Panc1 (cell line): ENCODE data around the gene PDCD2L. TPM values are rescaled to one million over a fixed set of nuclear protein-coding genes. Genes with fewer than 3 reads are reported as not detected.

Experiments used
- ATAC-seq: fragments of 200-7000 bp; cut with Tn5 transposase; 2 replicates; pipeline ENCODE4 v1.9.1; 2020; ENCODE audit warnings: mild to moderate bottlenecking, moderate library complexity
- BruUV-seq: library from RNA; stranded (reverse); fragments of 400-500 nt; replicated peaks from 2 replicates; lab custom pipeline; 2021; lab: Mats Ljungman, UMichigan
- CTCF ChIA-PET: fragments of 300-600 bp; sonication (Branson Sonifier 250); formaldehyde crosslinking; loops from one replicate; lab custom pipeline; 2022; ENCODE audit warnings: antibody characterized with exemption; lab: Charles Lee
- POLR2A ChIA-PET: fragments of 300-600 bp; sonication (Branson Sonifier 250); formaldehyde crosslinking; loops from one replicate; lab custom pipeline; 2022; ENCODE audit warnings: antibody characterized with exemption; lab: Charles Lee
- DNase-seq: peaks from one replicate; pipeline ENCODE4 v3.0.0-alpha.2; 2010; ENCODE audit warnings: low read depth, low spot score
- H3K27ac ChIP-seq: 2 replicates; pipeline ENCODE4 v1.5.1; 2011; ENCODE audit warnings: mild to moderate bottlenecking, low read length, inconsistent platforms
- H3K27me3 ChIP-seq: fragments of 200-500 bp; sonication (Bioruptor generic); 2 replicates; pipeline ENCODE4 v1.6.0; 2014; ENCODE audit warnings: low read length, inconsistent platforms; ENCODE audit not compliant: control insufficient read depth, insufficient read depth
- H3K36me3 ChIP-seq: fragments of 200-500 bp; sonication (Bioruptor generic); 2 replicates; pipeline ENCODE4 v1.5.1; 2014; ENCODE audit warnings: inconsistent platforms, mild to moderate bottlenecking, low read length, moderate library complexity; ENCODE audit not compliant: control insufficient read depth, insufficient read depth
- H3K4me1 ChIP-seq: 2 replicates; pipeline ENCODE4 v1.5.1; 2011; ENCODE audit warnings: inconsistent platforms, mild to moderate bottlenecking, low read length, moderate library complexity; ENCODE audit not compliant: control insufficient read depth, insufficient read depth
- H3K4me3 ChIP-seq, 2 experiments: 2 replicates each; pipeline ENCODE4 v1.5.1; 2011 to 2012; ENCODE audit warnings: low read depth in 2 of 2, low read length in 2 of 2, mild to moderate bottlenecking in 2 of 2, inconsistent platforms in 1 of 2, moderate library complexity in 1 of 2
- H3K9me3 ChIP-seq: fragments of 200-500 bp; sonication (Bioruptor generic); 2 replicates; pipeline ENCODE4 v1.5.1; 2014; ENCODE audit warnings: low read depth, mild to moderate bottlenecking, inconsistent platforms, low read length, moderate library complexity; ENCODE audit not compliant: control insufficient read depth, insufficient read depth
- POLR2AphosphoS5 ChIP-seq: IDR thresholded peaks from 2 replicates; pipeline ENCODE4 v1.6.1; 2012; ENCODE audit warnings: mild to moderate bottlenecking, low read depth, low read length, moderate library complexity
- SIN3A ChIP-seq: IDR thresholded peaks from 2 replicates; pipeline ENCODE4 v1.6.1; 2012; ENCODE audit warnings: low read depth, mild to moderate bottlenecking, low read length, moderate library complexity, borderline replicate concordance; ENCODE audit not compliant: insufficient read depth
- TCF7L2 ChIP-seq: IDR thresholded peaks from 2 replicates; pipeline ENCODE4 v1.6.1; 2011; ENCODE audit warnings: mild to moderate bottlenecking, low read depth, low read length, inconsistent platforms
- in situ Hi-C: cut with HindIII; loops from 2 replicates; pipeline ENCODE4 v1.10.0; 2016; ENCODE audit warnings: low sequenced_read_pairs, low pct_unique_long_range_greater_than_20kb
- intact Hi-C: fragments of 100-400 bp; cut with micrococcal nuclease; formaldehyde crosslinking; loops from one replicate; pipeline ENCODE4 v1.10.0; 2022; ENCODE audit not compliant: unreplicated experiment
- total RNA-seq: library from RNA; stranded (reverse); gene quantifications from one replicate; pipeline ENCODE4 v1.2.1, GENCODE V29; 2021; ENCODE audit not compliant: unreplicated experiment
- TF ChIP-seq, protein P1 (sequence below): fragments of 450-650 bp; IDR thresholded peaks from 2 replicates; pipeline ENCODE4 v1.5.1; 2017; ENCODE audit warnings: mild to moderate bottlenecking
- TF ChIP-seq, protein P2 (sequence below), 2 experiments: IDR thresholded peaks; 2 replicates each; pipeline ENCODE4 v1.6.1; 2011 to 2012; ENCODE audit warnings: low read depth in 2 of 2, control low read depth in 1 of 2, low read length in 1 of 2, mild to moderate bottlenecking in 1 of 2, moderate library complexity in 1 of 2; ENCODE audit not compliant: insufficient read depth in 1 of 2

The PDCD2L gene
- total RNA-seq, 1 experiment from 2014 or later, result 36.4 TPM

DNA sequence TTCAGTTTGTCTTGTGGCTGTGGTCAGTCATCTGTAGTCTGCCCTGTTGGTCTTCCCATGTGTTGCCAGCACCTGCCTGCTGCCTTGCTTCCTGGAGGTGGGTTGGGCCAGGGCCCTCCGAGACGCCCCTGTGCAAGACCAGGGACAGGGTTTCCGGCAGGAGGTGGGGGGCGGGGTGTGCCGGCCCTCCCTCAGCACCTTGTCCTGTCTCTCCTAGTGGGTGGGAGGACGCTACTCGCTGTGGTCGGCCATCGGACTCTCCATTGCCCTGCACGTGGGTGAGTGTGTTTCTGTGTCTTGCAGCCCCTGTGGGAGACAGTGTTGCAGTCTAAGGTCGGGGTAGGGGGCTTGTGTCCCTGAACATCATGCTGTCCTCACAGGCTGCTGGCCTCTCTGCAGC is 11.2 kb upstream of the PDCD2L start:
- Histone ChIP-seq H3K27ac (no peak overlapping the region), H3K36me3 (peaks cover 12% of the 10 kb centered on the region; the same call in 1 of the 2 replicates), H3K9me3 (no peaks in the 10 kb centered on the region), H3K4me1 (no peaks in the 10 kb centered on the region), H3K27me3 (no peaks in the 10 kb centered on the region), H3K4me3 (no peak overlapping the region)
- CTCF ChIA-PET, result no interaction called here
- TF ChIP-seq SIN3A (no peak), TCF7L2 (no peak), POLR2AphosphoS5 (no peak)
- TF ChIP-seq, protein P1, sequence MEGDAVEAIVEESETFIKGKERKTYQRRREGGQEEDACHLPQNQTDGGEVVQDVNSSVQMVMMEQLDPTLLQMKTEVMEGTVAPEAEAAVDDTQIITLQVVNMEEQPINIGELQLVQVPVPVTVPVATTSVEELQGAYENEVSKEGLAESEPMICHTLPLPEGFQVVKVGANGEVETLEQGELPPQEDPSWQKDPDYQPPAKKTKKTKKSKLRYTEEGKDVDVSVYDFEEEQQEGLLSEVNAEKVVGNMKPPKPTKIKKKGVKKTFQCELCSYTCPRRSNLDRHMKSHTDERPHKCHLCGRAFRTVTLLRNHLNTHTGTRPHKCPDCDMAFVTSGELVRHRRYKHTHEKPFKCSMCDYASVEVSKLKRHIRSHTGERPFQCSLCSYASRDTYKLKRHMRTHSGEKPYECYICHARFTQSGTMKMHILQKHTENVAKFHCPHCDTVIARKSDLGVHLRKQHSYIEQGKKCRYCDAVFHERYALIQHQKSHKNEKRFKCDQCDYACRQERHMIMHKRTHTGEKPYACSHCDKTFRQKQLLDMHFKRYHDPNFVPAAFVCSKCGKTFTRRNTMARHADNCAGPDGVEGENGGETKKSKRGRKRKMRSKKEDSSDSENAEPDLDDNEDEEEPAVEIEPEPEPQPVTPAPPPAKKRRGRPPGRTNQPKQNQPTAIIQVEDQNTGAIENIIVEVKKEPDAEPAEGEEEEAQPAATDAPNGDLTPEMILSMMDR, result no peak
- TF ChIP-seq, protein P2, sequence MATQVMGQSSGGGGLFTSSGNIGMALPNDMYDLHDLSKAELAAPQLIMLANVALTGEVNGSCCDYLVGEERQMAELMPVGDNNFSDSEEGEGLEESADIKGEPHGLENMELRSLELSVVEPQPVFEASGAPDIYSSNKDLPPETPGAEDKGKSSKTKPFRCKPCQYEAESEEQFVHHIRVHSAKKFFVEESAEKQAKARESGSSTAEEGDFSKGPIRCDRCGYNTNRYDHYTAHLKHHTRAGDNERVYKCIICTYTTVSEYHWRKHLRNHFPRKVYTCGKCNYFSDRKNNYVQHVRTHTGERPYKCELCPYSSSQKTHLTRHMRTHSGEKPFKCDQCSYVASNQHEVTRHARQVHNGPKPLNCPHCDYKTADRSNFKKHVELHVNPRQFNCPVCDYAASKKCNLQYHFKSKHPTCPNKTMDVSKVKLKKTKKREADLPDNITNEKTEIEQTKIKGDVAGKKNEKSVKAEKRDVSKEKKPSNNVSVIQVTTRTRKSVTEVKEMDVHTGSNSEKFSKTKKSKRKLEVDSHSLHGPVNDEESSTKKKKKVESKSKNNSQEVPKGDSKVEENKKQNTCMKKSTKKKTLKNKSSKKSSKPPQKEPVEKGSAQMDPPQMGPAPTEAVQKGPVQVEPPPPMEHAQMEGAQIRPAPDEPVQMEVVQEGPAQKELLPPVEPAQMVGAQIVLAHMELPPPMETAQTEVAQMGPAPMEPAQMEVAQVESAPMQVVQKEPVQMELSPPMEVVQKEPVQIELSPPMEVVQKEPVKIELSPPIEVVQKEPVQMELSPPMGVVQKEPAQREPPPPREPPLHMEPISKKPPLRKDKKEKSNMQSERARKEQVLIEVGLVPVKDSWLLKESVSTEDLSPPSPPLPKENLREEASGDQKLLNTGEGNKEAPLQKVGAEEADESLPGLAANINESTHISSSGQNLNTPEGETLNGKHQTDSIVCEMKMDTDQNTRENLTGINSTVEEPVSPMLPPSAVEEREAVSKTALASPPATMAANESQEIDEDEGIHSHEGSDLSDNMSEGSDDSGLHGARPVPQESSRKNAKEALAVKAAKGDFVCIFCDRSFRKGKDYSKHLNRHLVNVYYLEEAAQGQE (IDR thresholded peaks at IDR 0.05; ENCODE audit: insufficient read depth in 1 of 2, low read depth in 2 of 2, low read length in 1 of 2), result no peak
- ATAC-seq, result peak; percentile 31; the same call in 1 of the 2 replicates
- intact Hi-C loops (no loop called here), in situ Hi-C loops (no loop called here)
- POLR2A ChIA-PET, result no interaction called here
- DNase-seq, result no peak
- no TSS peak for BruUV-seq

DNA sequence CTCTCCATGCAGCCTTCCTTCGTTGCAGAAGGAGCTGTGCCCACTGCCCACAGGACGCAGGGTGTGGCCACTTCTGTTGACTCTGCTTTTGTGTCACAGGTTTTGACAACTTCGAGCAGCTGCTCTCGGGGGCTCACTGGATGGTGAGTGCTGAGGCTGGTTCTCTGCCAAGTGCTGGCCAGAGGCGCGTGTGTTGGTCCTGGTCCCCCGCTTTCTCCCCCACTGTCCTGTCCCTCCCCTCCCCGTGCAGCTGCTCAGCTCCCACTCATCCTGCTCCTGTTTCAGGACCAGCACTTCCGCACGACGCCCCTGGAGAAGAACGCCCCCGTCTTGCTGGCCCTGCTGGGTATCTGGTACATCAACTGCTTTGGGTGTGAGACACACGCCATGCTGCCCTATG is 10.6 kb upstream of the PDCD2L start:
- H3K27ac ChIP-seq, result no peak overlapping the region
- TF ChIP-seq TCF7L2 (no peak), SIN3A (no peak), POLR2AphosphoS5 (no peak)
- TF ChIP-seq, protein P1, result no peak
- TF ChIP-seq, protein P2 (IDR thresholded peaks at IDR 0.05; ENCODE audit: insufficient read depth in 1 of 2, low read depth in 2 of 2, low read length in 1 of 2), result no peak
- H3K27me3 ChIP-seq, result no peaks in the 10 kb centered on the region
- ChIA-PET CTCF (no interaction called here), POLR2A (no interaction called here)
- H3K9me3 ChIP-seq, result no peaks in the 10 kb centered on the region
- BruUV-seq, result no TSS peak
- no peak for DNase-seq
- intact Hi-C loops (no loop called here), in situ Hi-C loops (no loop called here)
- peaks cover 12% of the 10 kb centered on the region; the same call in 1 of the 2 replicates for H3K36me3 ChIP-seq
- no peak overlapping the region for H3K4me3 ChIP-seq
- no peak for ATAC-seq
- H3K4me1 ChIP-seq, result no peaks in the 10 kb centered on the region
